ENCODE measurements around the gene SPATA22. TPM values are rescaled to one million over a fixed set of nuclear protein-coding genes. Genes with fewer than 3 reads are reported as not detected.
A peak's percentile ranks its signal among the peaks of the same experiment; 100 is the strongest.
"Not testable (repeated sequence)": the region's sequence is repeated elsewhere in the genome, so short reads cannot be mapped to it uniquely, and the experiment has no call there.

SPATA22 gene
- total RNA-seq, 2 experiments from 2014 or later = 0.28 to 0.96 TPM

GRCh38 chr17:3438368-3438767 is 33.3 kb downstream of the SPATA22 start:
- POLR2A ChIA-PET = no interaction called here
- no peak overlapping the region for H3K4me3 Mint-ChIP-seq
- peaks cover 11% of the 10 kb centered on the region for H3K27me3 Mint-ChIP-seq
- no peak for DNase-seq
- no peaks in the 10 kb centered on the region for H3K36me3 Mint-ChIP-seq
- no peak for ATAC-seq (ENCODE audit: low read depth)
- H3K27ac Mint-ChIP-seq = no peak overlapping the region
- H3K4me1 Mint-ChIP-seq = no peaks in the 10 kb centered on the region
- no peaks in the 10 kb centered on the region for H3K9me3 Mint-ChIP-seq

DNA sequence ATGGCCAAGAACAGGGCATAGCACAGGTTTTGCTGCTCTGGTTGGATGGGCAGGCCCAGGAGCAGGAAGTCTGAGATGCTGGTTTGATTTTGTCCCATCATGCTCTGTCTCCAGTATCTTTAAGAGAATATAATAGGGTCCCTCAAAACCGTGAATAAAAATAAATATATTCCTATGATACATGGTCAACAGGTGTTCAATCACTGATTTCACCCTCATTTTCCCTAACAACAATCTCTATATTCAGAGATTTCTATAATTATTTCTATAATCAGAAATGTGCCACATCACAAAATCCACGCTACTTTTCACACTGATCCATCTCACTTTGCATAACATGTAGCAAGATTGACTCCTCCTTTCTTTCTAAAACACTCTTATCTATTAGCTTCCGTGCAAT is 37.9 kb downstream of the SPATA22 start, which contains the start of gene OR1E2:
Gene OR1E2, minus strand, starts transcription at position 101 of the 400 bp plus-strand sequence. Its CDS starts 0 bp downstream, at position 101.
- no peak within 1 kb of the TSS for H3K4me3 Mint-ChIP-seq
- no peak for ATAC-seq (ENCODE audit: low read depth)
- H3K27me3 Mint-ChIP-seq = peaks cover 6% of the 10 kb centered on the region
- H3K36me3 Mint-ChIP-seq = no peaks in the 10 kb centered on the region
- H3K27ac Mint-ChIP-seq = no peak within 1 kb of the TSS
- no peaks in the 10 kb centered on the region for H3K4me1 Mint-ChIP-seq
- POLR2A ChIA-PET = no interaction called here
- no peak for DNase-seq
- H3K9me3 Mint-ChIP-seq = no peaks in the 10 kb centered on the region

- H3K9me3 Mint-ChIP-seq; H3K4me3 Mint-ChIP-seq; H3K27me3 Mint-ChIP-seq; H3K4me1 Mint-ChIP-seq; ATAC-seq (ENCODE audit: low read depth); POLR2A ChIA-PET; H3K27ac Mint-ChIP-seq; H3K36me3 Mint-ChIP-seq: not testable (repeated sequence)
- DNase-seq = peak; percentile 38
Measured at GRCh38 chr17:3433215-3433614, 38.4 kb downstream of the SPATA22 start.

DNA sequence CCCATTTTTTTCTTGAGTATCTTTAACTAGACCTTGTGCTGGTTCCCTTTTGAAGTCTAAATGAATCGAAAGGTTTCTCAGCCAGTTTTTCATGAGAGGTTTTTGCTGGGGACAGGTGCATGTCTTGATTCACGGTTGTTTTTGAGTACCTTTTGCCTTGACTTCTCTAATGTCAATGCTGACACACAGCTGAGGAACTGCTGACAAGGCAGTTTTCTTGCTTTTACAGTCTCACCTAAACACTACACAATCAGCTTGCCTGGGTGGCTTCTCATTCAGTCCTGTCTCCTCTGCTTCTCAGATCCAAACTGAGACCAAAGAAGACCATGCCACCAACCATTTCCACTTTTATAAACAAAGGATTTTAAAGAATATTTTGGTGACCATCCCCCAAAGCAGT is 53.4 kb downstream of the SPATA22 start:
- POLR2A ChIA-PET = no interaction called here
- no peak overlapping the region for H3K4me3 Mint-ChIP-seq
- no peaks in the 10 kb centered on the region for H3K4me1 Mint-ChIP-seq
- DNase-seq = no peak
- H3K9me3 Mint-ChIP-seq = no peaks in the 10 kb centered on the region
- no peak overlapping the region for H3K27ac Mint-ChIP-seq
- H3K27me3 Mint-ChIP-seq = peaks cover 11% of the 10 kb centered on the region
- ATAC-seq (ENCODE audit: low read depth) = no peak
- H3K36me3 Mint-ChIP-seq = no peaks in the 10 kb centered on the region

GRCh38 chr17:3415610-3416009 is 56.0 kb downstream of the SPATA22 start:
- POLR2A ChIA-PET = interaction anchor here (0.6 kb wide), 1 partner anchor 521 kb away, joined by 4 read pairs; no protein-coding TSS in a partner anchor
- no peaks in the 10 kb centered on the region for H3K36me3 Mint-ChIP-seq
- no peak overlapping the region for H3K4me3 Mint-ChIP-seq
- no peaks in the 10 kb centered on the region for H3K4me1 Mint-ChIP-seq
- DNase-seq (no peak), ATAC-seq (ENCODE audit: low read depth) (no peak)
- no peaks in the 10 kb centered on the region for H3K9me3 Mint-ChIP-seq
- no peak overlapping the region for H3K27ac Mint-ChIP-seq
- peaks cover 17% of the 10 kb centered on the region for H3K27me3 Mint-ChIP-seq

GRCh38 chr17:3412216-3412615 is 59.4 kb downstream of the SPATA22 start:
- DNase-seq; H3K4me3 Mint-ChIP-seq; H3K36me3 Mint-ChIP-seq; H3K4me1 Mint-ChIP-seq; POLR2A ChIA-PET; H3K9me3 Mint-ChIP-seq; H3K27ac Mint-ChIP-seq; ATAC-seq (ENCODE audit: low read depth): not testable (repeated sequence)
- H3K27me3 Mint-ChIP-seq = peaks cover 13% of the 10 kb centered on the region

- ATAC-seq (ENCODE audit: low read depth) = no peak
- POLR2A ChIA-PET = no interaction called here
- Mint-ChIP-seq H3K4me1 (no peaks in the 10 kb centered on the region), H3K27me3 (peaks cover 11% of the 10 kb centered on the region), H3K27ac (no peak within 1 kb of the TSS), H3K9me3 (peaks cover 10% of the 10 kb centered on the region), H3K36me3 (no peaks in the 10 kb centered on the region), H3K4me3 (no peak within 1 kb of the TSS)
- DNase-seq = no peak
Measured at GRCh38 chr17:3411070-3411469, 60.5 kb downstream of the SPATA22 start, which contains the start of gene OR3A3. Gene OR3A3, plus strand, starts transcription at chr17:3411370.

DNA sequence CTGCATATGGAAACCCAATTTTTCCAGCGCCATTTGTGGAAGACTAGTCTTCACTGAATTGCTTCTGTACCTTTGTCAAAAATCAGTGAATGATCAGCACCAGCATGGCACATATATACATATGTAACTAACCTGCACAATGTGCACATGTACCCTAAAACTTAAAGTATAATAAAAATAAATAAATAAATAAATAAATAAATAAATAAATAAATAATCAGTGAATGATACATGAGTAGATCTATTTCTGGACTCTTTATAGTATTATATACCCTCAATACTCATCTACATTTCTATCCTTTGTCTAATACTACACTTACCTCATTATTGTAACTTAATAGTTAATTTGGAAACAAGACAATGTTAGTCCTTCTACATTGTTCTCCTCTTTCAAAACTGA is 67.8 kb downstream of the SPATA22 start:
- H3K36me3 Mint-ChIP-seq; DNase-seq; H3K4me3 Mint-ChIP-seq; H3K27ac Mint-ChIP-seq; H3K27me3 Mint-ChIP-seq; POLR2A ChIA-PET; H3K4me1 Mint-ChIP-seq; ATAC-seq (ENCODE audit: low read depth): not testable (repeated sequence)
- peaks cover 12% of the 10 kb centered on the region for H3K9me3 Mint-ChIP-seq

DNA sequence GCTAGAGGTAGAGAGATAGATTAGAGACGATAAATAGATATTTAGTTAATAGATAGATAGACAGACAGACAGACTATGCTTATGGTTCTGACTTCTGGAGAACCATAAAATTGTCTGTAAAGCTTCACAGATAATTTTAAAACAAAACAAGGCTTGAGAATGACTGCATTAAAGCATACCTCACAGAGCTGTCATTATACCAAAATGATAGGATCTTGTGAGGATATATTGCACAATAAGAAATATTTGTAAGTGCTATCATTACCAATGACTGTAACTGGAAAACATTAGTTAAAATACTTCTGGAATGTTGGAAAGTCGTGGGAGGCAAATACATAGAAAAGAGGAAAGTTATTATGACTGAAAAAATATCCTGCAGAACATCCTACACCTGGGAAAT is 69.8 kb downstream of the SPATA22 start:
- no peak overlapping the region for H3K4me3 Mint-ChIP-seq
- no peaks in the 10 kb centered on the region for H3K4me1 Mint-ChIP-seq
- peaks cover 5% of the 10 kb centered on the region for H3K27me3 Mint-ChIP-seq
- ATAC-seq (ENCODE audit: low read depth) (no peak), DNase-seq (no peak)
- peaks cover 4% of the 10 kb centered on the region for H3K9me3 Mint-ChIP-seq
- no peaks in the 10 kb centered on the region for H3K36me3 Mint-ChIP-seq
- POLR2A ChIA-PET = no interaction called here
- H3K27ac Mint-ChIP-seq = no peak overlapping the region

DNA sequence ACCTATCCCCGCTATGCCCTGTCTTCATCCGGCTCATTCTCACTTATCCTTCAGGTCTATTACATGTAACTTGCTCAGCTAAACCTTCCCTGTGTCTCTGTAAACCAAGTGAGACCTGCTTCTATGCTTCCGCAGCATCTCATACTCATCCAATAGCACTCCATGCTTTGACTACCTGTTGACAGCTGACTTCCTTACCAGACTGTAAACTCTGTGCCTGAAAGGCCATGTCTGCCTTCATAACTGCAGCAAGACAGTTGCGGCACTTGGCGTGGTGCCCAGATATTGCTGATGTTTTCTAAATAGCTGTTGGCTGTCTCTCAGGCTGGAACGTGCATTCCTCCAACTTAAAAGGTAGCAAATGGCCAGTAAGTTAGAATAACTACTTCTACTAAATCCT is 71.6 kb downstream of the SPATA22 start:
- no peak overlapping the region for H3K4me3 Mint-ChIP-seq
- H3K27me3 Mint-ChIP-seq = peaks cover 2% of the 10 kb centered on the region
- POLR2A ChIA-PET = no interaction called here
- H3K36me3 Mint-ChIP-seq = no peaks in the 10 kb centered on the region
- no peak overlapping the region for H3K27ac Mint-ChIP-seq
- H3K9me3 Mint-ChIP-seq = peaks cover 1% of the 10 kb centered on the region
- H3K4me1 Mint-ChIP-seq = no peaks in the 10 kb centered on the region
- no peak for ATAC-seq (ENCODE audit: low read depth)
- DNase-seq = no peak

DNA sequence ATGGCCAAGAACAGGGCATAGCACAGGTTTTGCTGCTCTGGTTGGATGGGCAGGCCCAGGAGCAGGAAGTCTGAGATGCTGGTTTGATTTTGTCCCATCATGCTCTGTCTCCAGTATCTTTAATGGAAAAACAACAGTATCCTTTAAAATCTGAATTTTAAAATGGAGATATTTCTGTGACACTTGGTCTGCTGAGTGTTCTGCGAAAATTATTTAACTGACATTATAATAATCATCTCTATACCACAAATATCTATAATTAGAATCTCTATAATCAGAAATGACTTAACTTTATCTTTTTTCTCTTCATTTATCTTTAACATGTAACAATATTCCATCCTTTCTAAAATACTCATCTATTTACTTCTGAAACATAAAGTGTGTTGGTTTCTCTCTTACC is 73.3 kb downstream of the SPATA22 start, which contains the start of gene OR1E1:
Gene OR1E1, minus strand, starts transcription at position 101 of the 400 bp plus-strand sequence. Its CDS starts 0 bp downstream, at position 101.
- Mint-ChIP-seq H3K4me1 (no peaks in the 10 kb centered on the region), H3K9me3 (peaks cover 1% of the 10 kb centered on the region), H3K27me3 (peaks cover 2% of the 10 kb centered on the region), H3K36me3 (no peaks in the 10 kb centered on the region), H3K27ac (no peak within 1 kb of the TSS), H3K4me3 (no peak within 1 kb of the TSS)
- no peak for ATAC-seq (ENCODE audit: low read depth)
- DNase-seq = no peak
- POLR2A ChIA-PET = no interaction called here

GRCh38 chr17:3397801-3398200 is 73.8 kb downstream of the SPATA22 start:
- POLR2A ChIA-PET; H3K27me3 Mint-ChIP-seq; H3K36me3 Mint-ChIP-seq; H3K4me1 Mint-ChIP-seq; ATAC-seq (ENCODE audit: low read depth); H3K27ac Mint-ChIP-seq; H3K4me3 Mint-ChIP-seq; DNase-seq; H3K9me3 Mint-ChIP-seq: not testable (repeated sequence)
